Osteocyte (in vitro differentiated cells): ENCODE results near the gene BCAP31. TPM values are rescaled to one million over a fixed set of nuclear protein-coding genes. Genes with fewer than 3 reads are reported as not detected.

Experiments used
- DNase-seq: peaks from one replicate; pipeline ENCODE4 v3.0.0; 2021; ENCODE audit warnings: mixed read lengths; ENCODE audit not compliant: unreplicated experiment; ENCODE audit errors: extremely low spot score
- H3K27ac Mint-ChIP-seq: one replicate; pipeline ENCODE4 v1.8.0; 2021; ENCODE audit warnings: mild to moderate bottlenecking, mixed read lengths; ENCODE audit not compliant: unreplicated experiment
- H3K27me3 Mint-ChIP-seq: one replicate; pipeline ENCODE4 v1.8.0; 2021; ENCODE audit warnings: mixed read lengths; ENCODE audit not compliant: unreplicated experiment
- H3K36me3 Mint-ChIP-seq: one replicate; pipeline ENCODE4 v1.8.0; 2021; ENCODE audit warnings: mixed read lengths; ENCODE audit not compliant: unreplicated experiment
- H3K4me1 Mint-ChIP-seq: one replicate; pipeline ENCODE4 v1.8.0; 2021; ENCODE audit warnings: mixed read lengths; ENCODE audit not compliant: unreplicated experiment
- H3K4me3 Mint-ChIP-seq: one replicate; pipeline ENCODE4 v1.8.0; 2021; ENCODE audit warnings: mild to moderate bottlenecking, moderate library complexity, mixed read lengths; ENCODE audit not compliant: unreplicated experiment
- H3K9me3 Mint-ChIP-seq: one replicate; pipeline ENCODE4 v1.8.0; 2021; ENCODE audit warnings: mixed read lengths; ENCODE audit not compliant: unreplicated experiment
- total RNA-seq: library from RNA; stranded (reverse); gene quantifications from 2 replicates; pipeline ENCODE4 v1.2.1, GENCODE V29; 2021
- TF ChIP-seq, protein P1 (sequence below): fragments of 200-600 bp; sonication (generic); IDR thresholded peaks from 2 replicates; pipeline ENCODE4 v1.5.0; 2021; ENCODE audit warnings: antibody characterized with exemption, mild to moderate bottlenecking, moderate library complexity

Gene BCAP31
- total RNA-seq, 1 donor from 2014 or later: 172 TPM

DNA sequence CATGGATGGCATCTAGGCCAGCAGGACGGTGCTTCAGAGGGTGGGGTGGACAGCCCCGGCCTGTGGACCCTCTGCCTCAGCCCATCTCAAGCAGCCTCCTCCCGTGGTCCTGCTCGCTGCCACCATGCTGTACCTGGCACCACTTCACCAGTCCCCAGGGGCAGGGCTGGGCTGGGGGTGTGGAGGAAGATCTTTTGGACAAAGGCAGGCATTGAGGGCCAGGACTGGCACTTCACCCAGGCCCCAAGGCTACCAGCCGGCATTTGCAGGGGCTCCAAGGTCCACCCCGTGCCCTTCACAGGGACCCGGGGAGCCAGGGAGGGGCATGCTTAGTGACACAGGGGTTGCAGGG is 40.6 kb upstream of the BCAP31 start:
- H3K4me1 Mint-ChIP-seq: peaks cover 17% of the 10 kb centered on the region
- H3K36me3 Mint-ChIP-seq: no peaks in the 10 kb centered on the region
- no peak for DNase-seq
- no peaks in the 10 kb centered on the region for H3K27me3 Mint-ChIP-seq
- no peaks in the 10 kb centered on the region for H3K9me3 Mint-ChIP-seq
- TF ChIP-seq, protein P1, sequence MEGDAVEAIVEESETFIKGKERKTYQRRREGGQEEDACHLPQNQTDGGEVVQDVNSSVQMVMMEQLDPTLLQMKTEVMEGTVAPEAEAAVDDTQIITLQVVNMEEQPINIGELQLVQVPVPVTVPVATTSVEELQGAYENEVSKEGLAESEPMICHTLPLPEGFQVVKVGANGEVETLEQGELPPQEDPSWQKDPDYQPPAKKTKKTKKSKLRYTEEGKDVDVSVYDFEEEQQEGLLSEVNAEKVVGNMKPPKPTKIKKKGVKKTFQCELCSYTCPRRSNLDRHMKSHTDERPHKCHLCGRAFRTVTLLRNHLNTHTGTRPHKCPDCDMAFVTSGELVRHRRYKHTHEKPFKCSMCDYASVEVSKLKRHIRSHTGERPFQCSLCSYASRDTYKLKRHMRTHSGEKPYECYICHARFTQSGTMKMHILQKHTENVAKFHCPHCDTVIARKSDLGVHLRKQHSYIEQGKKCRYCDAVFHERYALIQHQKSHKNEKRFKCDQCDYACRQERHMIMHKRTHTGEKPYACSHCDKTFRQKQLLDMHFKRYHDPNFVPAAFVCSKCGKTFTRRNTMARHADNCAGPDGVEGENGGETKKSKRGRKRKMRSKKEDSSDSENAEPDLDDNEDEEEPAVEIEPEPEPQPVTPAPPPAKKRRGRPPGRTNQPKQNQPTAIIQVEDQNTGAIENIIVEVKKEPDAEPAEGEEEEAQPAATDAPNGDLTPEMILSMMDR: no peak
- no peak overlapping the region for H3K4me3 Mint-ChIP-seq
- H3K27ac Mint-ChIP-seq: no peak overlapping the region

- Mint-ChIP-seq H3K4me3 (peak within 1 kb of the TSS; percentile 55), H3K27ac (no peak within 1 kb of the TSS), H3K27me3 (no peaks in the 10 kb centered on the region), H3K36me3 (no peaks in the 10 kb centered on the region), H3K4me1 (peaks cover 17% of the 10 kb centered on the region), H3K9me3 (no peaks in the 10 kb centered on the region)
- DNase-seq: no peak
- TF ChIP-seq, protein P1: peak; percentile 80
Observed at GRCh38 chrX:153763989-153764755, 40.0 kb upstream of the BCAP31 start, which contains the start of gene PLXNB3. Gene PLXNB3 (plus strand): TSS chrX:153764249. CDS start chrX:153765536, 1,287 bp downstream.

DNA sequence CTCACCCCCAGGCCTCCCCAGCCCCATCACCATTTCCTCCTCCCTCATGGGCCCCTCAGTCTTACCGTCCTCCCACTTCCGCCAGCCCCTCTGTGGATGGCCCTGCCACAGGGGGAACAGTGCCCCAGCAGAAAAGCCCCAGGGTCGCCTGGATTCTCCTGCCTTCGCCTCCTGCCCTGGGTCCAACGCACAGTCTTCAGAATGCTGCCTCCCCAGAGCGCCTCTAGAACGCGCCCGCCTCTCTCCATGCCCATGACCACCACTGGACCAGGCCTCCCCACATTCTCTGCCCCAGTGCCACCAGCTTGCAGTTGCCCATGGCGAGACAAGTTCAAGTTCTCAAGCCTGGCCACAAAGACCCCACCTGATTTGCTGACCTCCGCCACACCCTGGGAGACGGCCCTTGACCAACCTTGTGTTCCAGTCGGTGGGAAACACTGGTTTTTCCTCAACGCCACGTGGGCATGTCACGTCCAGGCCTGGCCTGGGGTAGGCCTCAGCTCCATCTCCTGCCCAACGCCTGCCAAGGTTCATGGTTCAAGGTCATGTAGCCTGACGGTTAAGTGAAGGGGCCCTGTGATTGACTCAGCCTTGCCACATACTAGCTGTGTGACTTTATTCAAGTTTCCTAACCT is 39.2 kb upstream of the BCAP31 start:
- TF ChIP-seq, protein P1: no peak
- H3K36me3 Mint-ChIP-seq: no peaks in the 10 kb centered on the region
- DNase-seq: no peak
- H3K9me3 Mint-ChIP-seq: no peaks in the 10 kb centered on the region
- no peak overlapping the region for H3K27ac Mint-ChIP-seq
- peaks cover 17% of the 10 kb centered on the region for H3K4me1 Mint-ChIP-seq
- H3K4me3 Mint-ChIP-seq: no peak overlapping the region
- H3K27me3 Mint-ChIP-seq: no peaks in the 10 kb centered on the region

DNA sequence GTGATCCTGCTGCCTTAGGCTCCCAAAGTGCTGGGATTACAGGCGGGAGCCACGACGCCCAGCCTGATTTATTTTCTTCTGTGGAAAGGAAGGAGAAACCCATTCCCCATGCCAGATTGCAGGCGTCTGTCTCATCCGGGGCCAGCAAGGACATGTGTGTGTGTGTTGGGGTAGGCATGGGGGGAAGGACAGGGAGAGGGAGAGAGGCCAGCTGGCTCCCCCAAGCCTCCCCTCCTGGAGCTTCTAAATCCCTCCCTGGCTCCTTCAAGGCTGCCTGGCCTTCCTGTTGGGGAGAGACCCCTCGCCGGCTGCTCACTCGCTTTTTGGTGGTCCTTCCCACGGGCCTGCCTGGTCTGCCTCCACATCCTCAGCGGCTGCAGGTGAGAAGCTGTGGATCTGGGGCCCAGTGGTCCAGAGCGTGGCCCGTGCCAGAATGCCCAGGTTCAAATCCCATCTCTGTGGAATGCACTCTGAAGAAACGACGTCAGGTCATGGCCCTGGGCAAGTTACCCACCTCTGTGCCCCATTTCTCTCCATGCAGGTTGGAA is 38.5 kb upstream of the BCAP31 start:
- H3K27ac Mint-ChIP-seq: no peak overlapping the region
- TF ChIP-seq, protein P1: no peak
- no peaks in the 10 kb centered on the region for H3K27me3 Mint-ChIP-seq
- H3K9me3 Mint-ChIP-seq: no peaks in the 10 kb centered on the region
- no peak for DNase-seq
- peaks cover 17% of the 10 kb centered on the region for H3K4me1 Mint-ChIP-seq
- H3K4me3 Mint-ChIP-seq: no peak overlapping the region
- H3K36me3 Mint-ChIP-seq: no peaks in the 10 kb centered on the region

GRCh38 chrX:153761863-153762262 is 37.7 kb upstream of the BCAP31 start:
- Mint-ChIP-seq H3K36me3 (no peaks in the 10 kb centered on the region), H3K4me1 (peaks cover 17% of the 10 kb centered on the region), H3K9me3 (no peaks in the 10 kb centered on the region), H3K4me3 (no peak overlapping the region), H3K27ac (no peak overlapping the region), H3K27me3 (no peaks in the 10 kb centered on the region)
- DNase-seq: no peak
- TF ChIP-seq, protein P1: no peak
